GM21526 (cell line): ENCODE data around the gene AHNAK.

Experiments used
- ATAC-seq: cut with Tn5 transposase; IDR thresholded peaks from one replicate; pipeline ENCODE4 v1.9.1; 2021; ENCODE audit warnings: moderate library complexity; ENCODE audit not compliant: unreplicated experiment, low FRiP score

AHNAK gene

GRCh38 chr11:62418136-62418535, 128.5 kb downstream of the AHNAK start:
- ATAC-seq: no peak

GRCh38 chr11:62416596-62416995, 130.0 kb downstream of the AHNAK start:
- no peak for ATAC-seq

- no peak for ATAC-seq
Measured at GRCh38 chr11:62413060-62413696, 133.4 kb downstream of the AHNAK start.

DNA sequence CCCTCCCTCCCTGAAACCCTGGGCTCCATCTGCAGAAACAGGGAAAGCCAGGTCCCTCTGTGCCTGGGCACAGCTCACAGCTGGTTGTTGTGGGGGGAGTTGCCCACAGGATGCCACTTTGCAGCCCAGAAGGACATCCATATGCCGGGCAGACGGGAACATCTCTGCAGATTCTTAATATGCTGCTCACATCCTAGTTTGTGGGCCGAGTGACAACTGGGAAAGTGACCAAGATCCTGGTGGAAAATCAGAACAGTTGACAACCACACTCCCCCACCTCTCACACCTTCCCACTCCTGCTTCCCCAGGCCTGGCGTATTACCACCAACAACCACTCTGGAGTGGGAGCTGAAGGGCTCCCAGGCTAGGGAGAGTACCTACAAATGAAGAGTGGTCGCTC, 135.1 kb downstream of the AHNAK start:
- ATAC-seq: no peak

DNA sequence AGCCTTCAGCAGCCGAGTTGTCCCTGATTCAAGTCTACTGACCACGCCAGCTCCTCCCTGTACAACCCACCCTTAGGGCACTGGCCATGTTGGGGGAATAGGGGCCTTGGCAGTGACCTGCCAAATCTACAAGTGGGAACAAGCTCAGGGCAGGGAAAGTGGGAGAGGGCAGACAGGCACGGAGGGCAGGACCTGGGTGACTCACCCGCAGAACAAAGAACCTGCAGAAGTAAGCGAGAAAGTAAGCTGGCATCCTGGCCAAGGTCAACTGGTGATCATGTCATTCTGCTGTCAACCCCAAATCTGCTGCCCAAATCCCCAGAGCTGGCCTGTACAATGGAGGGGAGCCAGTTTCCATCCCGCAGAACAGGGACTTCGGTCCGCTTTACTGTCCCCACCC, 135.6 kb downstream of the AHNAK start:
- no peak for ATAC-seq

GRCh38 chr11:62409831-62410230, 136.8 kb downstream of the AHNAK start:
- no peak for ATAC-seq

- no peak for ATAC-seq
Measured at GRCh38 chr11:62406034-62406433, 140.6 kb downstream of the AHNAK start.

DNA sequence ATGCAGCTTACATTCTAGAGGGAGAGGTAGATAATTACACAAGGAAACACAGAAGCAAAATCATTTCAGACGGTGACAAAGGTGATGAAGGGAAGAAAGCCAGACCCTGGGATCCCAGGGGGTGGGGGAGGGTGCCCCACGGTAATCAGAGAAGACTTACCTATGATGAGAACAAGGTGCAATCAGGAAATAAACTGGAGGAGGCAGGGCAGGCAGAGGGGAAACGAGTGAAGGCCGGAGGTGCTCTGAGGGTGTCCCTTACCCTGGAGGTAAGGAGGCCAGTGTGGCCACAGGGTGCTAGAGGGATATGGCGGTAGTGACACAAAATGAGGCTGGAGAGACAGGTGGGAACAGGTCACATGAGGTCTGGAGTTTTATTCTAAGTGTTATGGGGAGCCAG, 141.7 kb downstream of the AHNAK start:
- ATAC-seq: no peak

GRCh38 chr11:62404435-62404834, 142.2 kb downstream of the AHNAK start:
- no peak for ATAC-seq

DNA sequence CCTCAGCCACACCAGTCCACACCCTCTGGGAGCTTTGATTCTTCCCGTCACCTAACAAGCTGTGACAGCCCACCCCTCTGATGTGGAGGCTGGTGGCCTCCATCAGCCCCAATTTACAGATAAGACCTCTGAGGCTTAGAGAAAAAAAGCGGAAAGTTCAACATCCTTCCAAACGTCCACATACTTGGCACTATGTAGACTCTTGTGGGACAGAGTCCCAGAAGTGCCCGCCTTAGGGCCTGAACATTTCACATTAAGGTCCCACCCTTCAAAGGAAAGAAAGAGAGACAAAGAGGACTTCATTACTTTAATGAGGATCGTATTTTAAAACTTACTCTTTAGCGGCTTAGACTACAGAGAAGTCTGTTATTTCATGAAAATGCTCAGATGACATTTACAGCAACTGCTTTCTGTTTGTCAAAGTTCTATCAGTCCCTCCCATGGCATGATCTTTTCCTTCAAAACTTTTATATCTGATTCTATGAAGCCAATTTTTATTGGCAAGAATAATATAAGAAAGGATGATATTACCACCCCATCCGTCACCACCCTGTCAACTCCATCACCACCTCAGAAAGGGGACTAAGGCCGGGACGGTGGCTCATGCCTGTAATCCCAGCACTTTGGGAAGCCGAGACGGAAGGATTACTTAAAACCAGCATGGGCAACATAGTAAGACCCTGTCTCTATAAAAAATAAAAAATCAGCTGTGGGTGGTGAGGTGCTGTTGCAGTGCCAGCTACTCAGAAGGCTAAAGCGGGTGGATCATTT, 143.5 kb downstream of the AHNAK start:
- no peak for ATAC-seq

DNA sequence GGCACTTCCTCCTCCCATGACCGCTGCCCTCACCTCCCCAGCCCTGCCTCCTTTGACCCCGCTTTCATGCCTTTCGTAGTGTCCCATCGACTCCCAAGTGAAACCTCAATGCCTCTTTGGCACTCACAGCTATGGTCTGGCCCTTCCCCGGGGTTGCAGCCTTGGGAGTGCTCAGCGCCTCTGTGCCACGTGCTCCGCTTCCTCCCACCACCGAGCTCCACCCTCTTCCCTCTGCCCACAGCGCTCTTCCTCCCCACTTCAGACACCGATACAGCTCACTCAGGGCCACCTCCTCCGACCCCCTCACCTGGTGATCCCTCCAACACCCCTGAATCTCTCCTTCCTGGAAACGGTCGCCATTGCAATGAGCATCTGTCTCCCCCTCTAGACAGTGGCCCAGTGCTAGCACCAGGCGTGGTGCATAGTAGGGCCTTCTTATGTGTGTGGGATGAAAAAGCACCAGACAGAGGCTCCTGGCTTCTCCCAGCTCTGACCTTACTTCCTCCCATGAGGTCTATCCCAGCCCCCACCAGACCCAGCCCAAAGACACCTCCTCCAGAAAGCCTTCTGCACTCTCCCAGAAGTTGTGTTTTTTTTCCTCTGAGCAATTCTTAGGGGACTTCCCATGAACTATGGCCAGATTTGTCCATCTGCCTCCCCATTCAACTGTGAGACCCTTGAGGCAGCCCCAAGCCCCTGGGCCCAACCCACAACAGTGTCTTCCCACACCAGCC, 144.2 kb downstream of the AHNAK start:
- no peak for ATAC-seq

DNA sequence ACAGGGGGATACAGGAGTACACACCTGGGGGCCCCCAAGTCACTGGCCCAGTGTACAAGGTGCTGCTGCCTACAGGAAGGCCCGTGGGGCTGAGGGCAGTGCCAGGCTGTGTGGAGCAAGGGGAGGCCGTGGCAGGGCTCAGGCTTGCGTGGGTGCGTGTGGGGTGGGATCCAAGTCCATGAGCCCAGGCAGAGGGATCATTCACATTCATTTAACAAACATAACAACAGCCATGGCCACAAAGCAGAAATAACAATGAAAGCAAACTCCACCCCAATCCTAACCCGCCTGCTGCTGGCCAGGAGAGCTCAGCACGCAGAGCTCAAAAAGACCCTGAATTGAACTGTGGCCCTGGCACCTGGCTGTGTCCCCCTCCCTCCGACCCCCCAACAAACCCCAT, 144.8 kb downstream of the AHNAK start:
- no peak for ATAC-seq

- ATAC-seq: no peak
Measured at GRCh38 chr11:62401356-62401755, 145.2 kb downstream of the AHNAK start.

DNA sequence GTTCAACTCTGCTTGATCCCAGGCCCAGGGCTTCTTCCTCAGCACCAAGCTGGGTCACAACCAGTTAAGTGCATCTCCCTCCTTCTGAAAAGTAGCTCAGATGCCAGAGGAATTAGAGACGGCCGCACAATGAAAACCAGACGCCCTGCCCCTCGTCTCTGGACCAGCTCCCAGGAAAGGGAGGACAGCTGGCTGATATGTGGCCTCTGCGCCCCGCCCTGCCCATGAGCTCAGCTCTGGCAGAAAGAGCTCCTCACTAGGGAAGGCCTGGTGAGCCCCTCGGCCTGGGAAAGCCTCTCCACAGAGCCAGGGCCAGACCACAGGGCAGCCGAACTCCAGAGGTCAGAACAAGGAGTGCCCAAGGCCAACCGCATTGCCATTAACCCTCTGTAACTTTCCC, 145.8 kb downstream of the AHNAK start:
- ATAC-seq: no peak

- no peak for ATAC-seq
Measured at GRCh38 chr11:62400281-62400680, 146.3 kb downstream of the AHNAK start.

DNA sequence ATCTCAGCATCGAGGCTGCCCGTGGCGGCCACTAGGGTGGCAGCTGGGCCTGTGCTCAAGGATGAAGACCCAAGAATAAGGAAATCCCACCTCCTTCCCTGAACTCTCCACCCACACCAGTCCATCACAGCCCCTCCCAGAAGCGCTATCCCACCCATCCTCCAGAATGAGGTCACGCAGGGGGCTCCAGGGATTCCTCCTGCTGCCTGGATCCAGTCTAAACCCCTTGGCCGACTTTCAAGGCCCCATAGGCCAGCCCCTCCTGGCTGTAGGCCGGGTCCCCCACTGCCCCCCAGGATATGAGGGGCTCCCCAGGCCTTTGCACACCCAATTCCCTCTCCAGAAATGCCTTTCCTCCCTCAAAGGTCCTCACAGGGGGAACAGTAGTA, 146.7 kb downstream of the AHNAK start:
- no peak for ATAC-seq

DNA sequence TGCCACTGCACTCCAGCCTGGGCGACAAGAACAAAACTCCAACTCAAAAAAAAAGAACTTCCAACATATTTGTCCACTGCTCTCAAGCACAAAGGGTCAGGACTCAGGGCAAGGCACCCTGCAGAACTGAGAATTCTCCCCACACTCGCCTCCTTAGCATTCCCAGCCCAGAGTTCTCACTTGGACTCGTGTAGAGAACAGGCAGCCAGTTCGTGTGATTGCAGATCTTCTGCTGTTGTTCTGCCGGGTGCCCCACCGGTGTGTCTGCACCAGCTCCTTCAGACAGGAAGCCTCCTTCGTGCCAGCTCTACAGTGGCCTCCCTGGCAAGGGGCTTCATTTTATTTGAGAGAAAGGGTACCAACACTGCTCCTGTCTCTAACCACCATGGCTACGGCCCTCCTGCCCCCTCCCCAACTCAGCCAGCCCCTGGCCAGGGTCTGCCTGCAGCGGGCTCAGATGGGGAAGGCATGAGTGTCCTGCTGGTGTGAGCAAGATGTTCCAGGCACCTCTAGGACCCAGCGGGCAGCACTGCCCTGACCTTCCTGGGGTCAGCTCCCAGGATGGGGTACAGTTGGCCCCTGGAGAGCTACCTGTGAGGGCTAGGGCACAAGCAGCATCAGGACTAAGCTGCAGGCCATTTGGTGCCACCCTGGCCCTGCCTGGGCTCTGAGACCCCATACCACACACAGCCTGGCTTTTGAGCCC, 147.3 kb downstream of the AHNAK start:
- ATAC-seq: no peak

DNA sequence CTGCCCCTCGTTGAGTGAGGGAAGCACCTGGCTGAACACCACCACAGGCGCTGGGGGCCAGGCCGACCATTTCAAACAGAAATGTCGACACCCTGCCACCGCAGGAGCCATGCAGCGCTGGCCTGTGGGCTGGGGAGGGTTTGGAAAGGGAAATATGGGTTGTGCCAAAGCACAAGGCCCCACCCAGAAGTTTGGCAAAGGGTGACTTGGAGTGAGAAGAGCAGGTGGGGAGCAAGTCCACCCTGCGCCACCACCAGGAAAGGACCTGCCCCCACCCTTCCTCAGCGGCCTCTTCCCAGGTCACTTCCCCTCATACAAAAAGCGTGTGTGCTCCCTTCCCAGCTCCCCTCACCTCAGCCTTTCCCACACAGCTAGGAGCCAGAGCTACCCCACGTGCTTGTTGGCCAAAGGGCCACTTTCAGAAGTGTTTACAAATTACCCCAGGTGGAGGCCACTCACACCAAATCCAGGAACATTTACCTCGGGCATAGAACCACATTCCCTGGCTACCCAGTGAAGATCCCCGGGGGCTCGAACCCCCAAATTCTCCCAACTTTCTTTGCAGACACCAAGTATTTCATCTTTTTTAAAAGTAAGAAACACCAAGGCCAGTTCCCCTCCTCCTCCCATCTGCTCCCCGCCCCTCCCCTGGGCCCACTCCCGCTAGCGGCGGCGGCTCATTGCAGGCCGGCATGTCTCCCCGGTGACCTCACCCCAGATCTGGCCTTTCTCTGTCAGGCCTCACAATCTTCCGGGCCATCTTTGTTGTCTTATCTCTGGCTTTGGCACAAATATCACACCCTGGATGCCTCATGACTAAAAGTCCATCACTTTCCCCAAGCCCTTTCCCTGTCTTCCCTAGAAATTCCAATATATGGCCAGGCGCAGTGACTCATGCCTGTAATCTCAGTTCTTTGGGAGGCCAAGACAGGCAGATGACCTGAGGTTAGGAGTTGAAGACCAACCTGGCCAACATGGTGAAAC, 148.3 kb downstream of the AHNAK start:
- no peak for ATAC-seq

GRCh38 chr11:62395885-62396551, 150.6 kb downstream of the AHNAK start:
- ATAC-seq: no peak
